GM10847 (cell line): ENCODE results near the gene PTPRD.

Experiments
- POLR2A ChIP-seq: IDR thresholded peaks from 2 replicates; pipeline ENCODE4 v1.6.1; 2011; ENCODE audit not compliant: insufficient read length; ENCODE audit errors: extremely low read depth

PTPRD gene

DNA sequence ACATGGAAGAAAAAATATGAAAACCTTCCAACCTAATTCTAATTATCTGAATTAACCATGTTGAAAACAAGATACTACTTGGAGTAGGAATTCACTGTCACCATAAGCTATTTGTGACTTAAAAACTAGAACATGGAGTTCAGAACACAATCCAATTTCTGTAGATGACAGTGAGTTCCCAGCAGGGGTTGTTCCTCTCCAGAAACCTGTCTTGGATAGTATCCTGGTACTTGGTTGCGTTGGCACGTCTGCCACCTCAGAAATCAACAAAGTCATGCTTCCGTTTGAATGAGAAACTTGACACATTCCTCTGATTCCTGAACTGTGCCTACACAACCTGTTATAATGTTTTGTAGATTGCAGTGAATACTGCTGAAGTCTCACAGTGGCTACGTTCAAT is 2023.3 kb downstream of the PTPRD start:
- TF ChIP-seq POLR2A: no peak

DNA sequence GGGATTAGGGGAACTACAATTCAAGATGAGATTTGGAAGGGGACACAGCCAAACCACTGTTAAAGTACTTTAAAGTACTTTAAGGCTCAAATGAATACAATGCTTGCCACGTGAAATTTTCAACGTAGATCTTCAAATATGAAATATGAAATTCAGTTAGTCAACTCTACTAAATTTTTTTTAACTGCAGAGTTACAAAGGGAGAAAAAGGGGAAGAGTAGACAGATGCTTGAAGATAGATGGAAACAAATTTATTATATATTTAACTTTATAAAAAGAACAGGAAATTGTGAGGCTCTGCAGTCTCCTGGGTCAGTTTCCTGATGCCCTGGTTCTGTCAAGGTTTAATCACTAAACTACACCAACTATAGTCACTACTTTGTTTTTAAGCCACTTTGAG is 2027.8 kb downstream of the PTPRD start:
- TF ChIP-seq POLR2A: no peak

DNA sequence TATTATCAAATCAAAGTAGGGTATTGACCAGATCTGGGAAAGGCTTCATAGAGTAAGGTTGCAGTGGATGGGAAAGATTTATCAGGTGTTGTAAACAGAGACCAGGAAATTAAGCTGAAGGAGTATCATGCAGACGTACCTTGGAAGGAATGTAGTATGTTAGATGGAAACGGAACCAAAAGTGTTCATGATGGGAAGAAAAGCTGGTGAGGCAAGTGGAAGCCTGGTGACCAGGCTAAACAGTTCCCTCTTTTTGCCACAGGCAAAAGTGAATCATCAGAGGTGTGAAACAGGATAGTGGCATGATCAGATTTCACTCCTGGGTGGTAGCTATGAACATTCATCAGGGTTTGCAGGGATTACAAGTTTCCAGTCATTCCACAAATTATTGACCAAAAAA is 2033.1 kb downstream of the PTPRD start:
- TF ChIP-seq POLR2A: no peak

DNA sequence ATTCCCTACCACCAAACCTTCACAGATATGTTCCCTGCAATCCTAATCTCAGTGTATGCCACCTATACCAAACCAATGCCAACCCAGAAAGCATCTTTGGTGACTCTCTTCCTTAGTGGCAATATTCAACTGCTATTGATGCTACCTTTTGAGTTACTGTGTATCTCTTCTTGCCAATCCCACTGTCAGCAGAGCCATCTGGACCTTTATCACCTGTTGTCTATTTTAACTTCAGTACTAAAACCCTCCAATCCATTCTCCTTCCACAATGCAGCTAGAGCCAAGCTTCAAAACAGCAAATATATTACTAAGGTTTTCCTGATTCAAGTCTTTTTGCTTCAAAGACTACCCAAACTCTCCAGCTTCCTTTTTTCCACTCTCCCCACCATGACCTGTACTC is 2036.1 kb downstream of the PTPRD start:
- no peak for TF ChIP-seq POLR2A

DNA sequence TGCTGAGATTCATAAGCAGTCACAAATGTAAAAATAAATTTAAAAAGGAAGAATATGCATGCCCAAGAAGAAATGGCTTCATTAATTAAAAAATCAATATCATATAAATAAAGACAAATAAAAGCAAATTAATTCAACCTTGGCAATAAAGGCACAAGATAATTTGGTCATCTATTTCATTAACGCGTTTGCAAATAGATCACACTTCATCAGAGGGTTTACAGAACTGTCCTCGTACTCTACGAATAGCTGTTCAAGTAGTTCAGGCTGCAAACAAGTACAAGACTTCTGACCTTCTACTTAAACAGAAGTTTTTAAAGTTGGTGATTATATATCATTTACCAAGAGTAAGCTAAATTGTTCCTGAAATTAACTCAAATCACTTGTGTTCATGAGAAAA is 2038.0 kb downstream of the PTPRD start:
- TF ChIP-seq POLR2A: no peak

DNA sequence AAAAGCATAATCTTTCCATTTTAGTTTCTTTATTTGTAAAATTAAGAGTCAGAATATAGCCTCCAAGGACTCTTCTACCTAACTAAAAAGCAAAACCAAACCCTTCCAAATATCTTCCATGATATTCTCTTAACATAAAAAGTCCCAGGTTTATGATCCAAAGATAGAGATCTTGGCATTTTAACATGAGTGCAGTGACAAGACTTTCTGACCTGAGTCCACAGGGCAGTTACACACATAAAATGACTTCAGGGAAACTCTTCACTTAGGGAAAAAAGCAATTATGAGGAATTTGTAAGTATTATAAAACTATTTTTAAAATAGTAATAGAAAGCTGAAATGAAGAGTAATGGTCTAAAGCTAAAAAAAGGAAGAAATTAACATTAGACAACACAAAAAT is 2040.6 kb downstream of the PTPRD start:
- no peak for TF ChIP-seq POLR2A

DNA sequence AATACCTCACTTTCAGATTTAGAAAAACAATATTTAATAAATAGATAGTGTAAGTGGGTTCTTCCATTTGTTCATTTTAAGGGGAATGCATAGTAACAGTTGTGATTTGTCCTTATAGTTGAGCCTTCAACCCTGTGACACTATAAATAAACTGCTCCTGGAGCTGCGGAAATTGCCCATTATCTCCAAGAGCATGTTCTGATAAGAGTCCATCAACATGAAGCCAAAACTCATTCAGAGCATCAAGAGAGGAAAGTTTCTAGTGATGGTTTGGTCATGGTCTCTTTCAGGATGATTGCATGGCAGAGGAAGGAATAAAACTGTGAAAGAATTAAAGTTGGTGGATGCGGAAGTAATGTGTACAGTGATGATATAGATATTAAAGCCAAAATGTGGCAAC is 2041.2 kb downstream of the PTPRD start:
- TF ChIP-seq POLR2A: no peak

DNA sequence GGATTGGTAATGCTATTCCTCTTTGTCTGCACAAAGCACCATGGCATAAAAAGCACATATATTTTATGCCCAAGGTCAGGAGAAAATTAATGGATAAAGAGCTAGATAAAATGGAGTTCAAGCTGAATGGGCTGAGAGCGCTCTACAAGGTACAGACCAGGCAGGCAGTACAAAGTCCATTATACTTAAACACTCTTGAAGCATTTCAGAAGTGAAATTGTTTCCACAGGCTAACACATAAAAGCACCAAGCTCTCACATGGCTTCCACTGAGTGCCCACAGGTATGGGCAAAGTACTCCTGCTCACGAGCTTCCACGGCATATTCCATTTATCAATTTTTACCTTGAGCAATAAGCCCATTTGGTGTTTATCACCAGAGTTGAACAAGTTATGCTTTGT is 2042.0 kb downstream of the PTPRD start:
- no peak for TF ChIP-seq POLR2A

DNA sequence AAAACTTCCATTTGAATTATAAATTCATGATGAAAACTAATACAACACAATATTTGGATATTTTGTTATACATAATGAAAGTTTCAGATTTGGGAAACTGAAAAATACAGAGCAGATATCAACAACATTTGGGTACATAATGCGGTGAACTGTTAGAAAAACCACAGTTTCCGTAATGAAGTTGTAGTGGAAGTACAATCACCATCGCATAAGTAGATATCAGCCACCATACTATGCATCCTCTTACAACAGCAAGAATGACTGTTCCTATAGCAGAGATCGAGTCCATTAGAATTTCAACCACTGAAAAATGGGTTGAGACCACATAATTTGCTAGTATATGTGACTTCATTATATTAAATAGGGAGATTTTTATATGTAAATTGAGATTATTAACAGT is 2043.0 kb downstream of the PTPRD start:
- no peak for TF ChIP-seq POLR2A

DNA sequence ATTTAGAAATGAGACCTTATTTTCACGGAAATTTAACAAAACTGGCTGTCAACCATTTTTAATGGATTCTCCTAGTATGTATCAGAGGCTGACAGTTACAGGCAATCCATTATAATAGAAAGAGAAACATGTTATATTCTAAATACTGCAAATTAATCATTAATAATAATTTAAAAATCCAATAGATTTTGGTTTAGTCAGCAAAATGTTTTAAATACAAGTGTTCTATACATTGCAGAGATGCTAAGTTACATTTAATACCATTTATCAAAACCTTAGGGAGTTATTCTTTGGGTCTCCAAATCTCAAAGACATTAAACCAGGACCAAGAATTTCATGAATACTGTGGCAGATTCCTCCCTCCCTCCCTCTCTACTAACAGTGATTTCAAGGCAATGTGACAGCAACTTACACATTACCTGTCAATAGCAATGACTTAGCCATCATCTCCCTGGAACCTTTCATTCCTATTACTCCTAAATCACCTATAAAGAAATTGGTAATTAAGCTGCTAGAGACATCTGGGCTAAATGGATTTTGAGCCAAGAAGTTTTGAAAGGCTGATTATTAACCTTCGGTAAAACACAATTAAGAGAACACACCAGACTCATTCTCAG is 2044.7 kb downstream of the PTPRD start:
- TF ChIP-seq POLR2A: no peak

DNA sequence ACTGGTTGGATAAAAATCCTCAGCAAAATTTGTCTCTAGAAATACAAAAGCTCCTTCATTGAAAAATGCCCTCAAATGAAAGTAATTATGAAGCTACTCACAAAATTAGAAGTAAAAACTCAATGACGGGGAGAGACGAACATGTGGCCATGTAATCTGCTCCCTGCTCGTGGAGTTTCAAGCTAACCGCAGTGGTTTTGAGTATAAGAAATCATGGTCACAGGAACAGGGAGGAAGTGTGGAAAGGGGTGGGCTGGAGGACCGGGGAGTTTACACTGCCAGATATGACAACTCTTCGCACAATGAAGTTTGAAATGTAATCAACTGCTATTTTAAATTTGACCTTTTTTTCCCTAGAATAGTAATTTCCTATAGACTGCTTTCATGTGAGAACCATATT is 2047.8 kb downstream of the PTPRD start:
- no peak for TF ChIP-seq POLR2A

DNA sequence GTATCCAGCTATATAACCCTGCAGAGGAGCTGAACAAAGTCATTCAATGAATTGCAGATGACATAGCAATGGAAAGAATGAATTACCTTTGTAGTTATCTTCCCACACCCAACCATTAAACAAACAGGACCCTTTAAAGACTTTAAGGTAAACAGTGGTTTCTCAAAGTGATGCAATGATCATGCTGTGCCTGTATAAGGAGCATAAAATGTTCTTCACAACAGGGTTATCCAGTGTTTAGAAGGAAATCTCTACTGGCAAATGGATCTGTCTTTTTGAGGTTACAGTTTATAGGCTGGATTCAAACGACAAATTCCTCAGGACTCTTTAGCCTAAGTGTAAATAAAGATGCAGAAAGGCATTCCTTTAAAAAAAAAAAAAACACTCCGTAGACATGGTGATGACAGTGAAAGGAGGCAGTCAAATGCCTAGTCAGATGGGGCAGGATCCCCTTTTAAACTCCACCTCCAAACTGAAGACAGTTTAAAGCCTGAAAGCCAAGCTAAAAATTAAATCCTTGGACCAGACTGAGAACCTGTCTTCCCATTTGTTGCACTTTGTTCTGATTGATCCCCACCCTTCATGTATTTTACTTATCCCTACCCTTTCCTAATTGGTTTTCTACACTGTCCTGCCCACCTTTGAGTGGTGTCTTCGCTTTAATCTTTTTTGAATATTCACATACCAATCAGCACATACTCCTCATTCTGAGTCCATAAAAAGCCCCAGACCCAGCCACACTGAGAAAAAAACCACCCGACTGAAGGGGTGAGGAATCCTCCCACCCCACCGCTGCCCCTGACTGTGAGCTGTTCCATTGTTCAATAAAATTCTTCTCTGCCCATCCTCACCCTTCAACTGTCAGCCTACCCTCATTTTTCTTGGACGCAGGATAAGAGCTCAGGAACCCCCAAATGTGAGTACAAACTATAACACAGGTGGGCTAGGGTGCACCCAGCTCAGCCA is 2052.0 kb downstream of the PTPRD start:
- no peak for TF ChIP-seq POLR2A

DNA sequence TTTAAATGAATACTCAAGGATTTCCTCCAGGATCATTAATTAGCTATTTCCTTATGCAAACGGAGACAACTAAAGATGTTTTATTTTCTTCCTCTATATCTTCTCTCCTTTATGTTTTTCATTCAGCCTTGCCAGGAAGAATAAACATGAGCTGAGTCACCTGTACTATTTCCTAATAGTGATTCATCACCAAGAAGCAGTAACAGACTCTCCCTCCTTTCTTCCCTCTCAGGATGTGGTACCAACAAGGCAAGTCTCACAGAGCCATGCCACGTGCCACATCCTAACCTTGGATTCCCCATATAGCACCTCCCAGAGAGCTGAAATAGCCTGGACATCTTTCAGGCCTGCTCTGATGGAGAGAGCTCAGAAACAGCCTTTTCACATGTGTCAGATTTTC is 2054.6 kb downstream of the PTPRD start:
- TF ChIP-seq POLR2A: no peak

DNA sequence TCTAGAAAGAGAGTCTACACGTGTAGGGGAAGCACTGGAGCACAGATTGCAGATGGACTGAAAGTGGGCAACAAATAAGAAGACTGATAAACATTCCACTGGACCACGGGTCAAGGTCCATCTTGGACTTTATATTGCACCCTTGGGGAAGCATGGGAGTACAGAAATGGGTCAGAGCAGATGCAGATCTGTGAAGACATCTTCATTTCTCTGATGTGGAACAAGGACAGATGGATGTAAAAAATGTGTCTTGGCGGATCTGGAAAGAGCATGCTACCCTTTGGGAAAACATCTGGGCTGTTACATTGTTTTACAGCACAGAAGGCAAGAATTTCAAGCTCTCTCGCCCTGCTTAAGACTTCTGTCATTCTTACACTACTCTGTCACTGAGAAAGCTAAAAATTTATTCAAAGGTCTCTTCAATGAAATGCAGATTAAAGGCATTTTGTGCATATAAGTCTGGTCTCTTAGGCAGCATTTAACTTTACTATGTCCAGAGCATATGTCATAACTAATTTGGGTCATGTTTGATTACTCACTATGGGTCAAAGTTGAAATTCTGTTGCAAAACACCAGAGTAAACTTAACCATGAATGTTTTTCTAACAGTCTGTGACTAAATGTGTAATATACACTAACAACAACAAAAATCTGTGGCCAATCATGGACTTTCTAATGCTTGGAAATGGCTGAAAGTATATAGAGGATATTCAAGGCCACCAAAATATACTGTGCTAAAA is 2056.9 kb downstream of the PTPRD start:
- no peak for TF ChIP-seq POLR2A

DNA sequence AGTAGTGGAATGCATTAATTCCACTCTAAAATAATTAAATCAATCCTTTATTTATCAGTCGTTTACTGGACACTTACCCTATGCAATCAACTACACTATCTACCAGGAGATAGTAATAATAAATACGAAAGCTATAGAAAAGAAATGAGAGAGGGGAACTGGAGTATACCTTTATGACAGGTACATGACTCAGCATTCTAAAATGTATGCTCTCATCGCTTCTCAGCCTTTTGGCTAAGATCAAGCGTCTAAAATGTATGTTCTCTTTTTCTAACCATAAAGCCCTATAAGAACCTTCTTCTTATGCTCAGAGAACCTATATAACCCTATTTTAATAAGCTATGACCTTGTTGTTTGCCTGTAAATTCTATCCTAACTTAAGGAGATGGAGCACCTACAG is 2059.4 kb downstream of the PTPRD start:
- TF ChIP-seq POLR2A: no peak

DNA sequence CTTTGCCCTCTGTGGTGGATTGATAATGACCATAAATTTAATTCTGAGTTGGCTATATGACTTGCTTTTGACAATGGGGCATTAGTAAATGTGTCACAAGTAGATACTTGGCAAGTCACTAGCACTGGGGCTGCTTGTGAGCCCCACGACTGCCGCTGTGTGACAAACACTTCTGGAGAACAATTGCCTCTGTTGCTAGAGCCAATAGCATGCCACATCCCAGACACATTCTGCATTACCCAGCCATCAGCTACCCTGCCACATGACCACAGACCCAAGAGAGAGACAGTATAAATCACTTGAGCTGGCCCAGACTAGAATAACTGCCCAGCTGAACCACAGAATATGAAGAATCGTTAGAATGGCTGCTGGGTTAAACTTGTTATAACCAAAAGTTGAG is 2060.1 kb downstream of the PTPRD start:
- no peak for TF ChIP-seq POLR2A

DNA sequence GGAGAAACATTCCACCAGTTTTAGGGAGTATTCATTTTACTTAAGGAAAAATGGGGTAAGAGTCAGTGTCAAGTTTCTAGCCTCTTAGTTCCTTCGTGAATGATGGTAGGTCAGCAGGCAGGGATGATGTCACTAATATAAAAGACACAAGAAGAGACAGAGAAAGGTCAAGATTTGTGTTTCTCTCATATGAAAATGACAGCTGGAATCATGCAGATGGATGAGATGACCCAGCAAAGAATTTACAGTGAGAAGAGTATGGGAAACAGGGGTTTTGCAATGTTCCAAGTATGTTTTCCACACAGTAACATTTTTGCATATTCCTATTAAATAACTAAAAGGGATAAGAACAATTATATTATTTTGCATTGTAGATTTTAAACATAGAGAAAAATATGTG is 2063.6 kb downstream of the PTPRD start:
- no peak for TF ChIP-seq POLR2A

DNA sequence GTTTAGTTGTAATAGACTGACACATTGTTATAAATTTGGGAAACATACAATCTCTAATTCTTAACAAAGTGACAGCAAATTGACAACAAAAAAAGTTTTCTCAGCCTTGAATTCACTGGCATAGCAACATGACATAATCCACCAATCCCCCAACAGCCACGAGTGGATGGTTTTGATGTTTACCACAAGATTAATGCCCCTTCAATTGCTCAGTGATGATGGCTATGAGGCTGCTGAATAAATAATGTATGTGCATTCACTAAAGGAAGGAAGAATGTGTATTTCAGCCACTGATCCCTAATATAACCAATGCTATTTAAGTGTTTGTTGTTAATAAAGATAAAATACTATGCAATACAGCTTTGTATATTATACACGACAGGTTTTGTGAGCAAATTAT is 2069.6 kb downstream of the PTPRD start:
- no peak for TF ChIP-seq POLR2A
